WERI-Rb-1 (cell line): ENCODE measurements around the gene SNX8.
"Not testable (repeated sequence)": the region's sequence is repeated elsewhere in the genome, so short reads cannot be mapped to it uniquely, and the experiment has no call there.

Source experiments
- DNase-seq: peaks from one replicate; pipeline ENCODE4 v3.0.0-alpha.2; 2020
- H3K27ac ChIP-seq: fragments of 250-450 bp; sonication (Bioruptor Pico); 2 replicates; pipeline ENCODE4 v1.5.1; 2020; ENCODE audit warnings: mild to moderate bottlenecking, moderate library complexity
- H3K27me3 ChIP-seq: fragments of 250-450 bp; sonication (Bioruptor Pico); 2 replicates; pipeline ENCODE4 v1.5.1; 2021; ENCODE audit warnings: mild to moderate bottlenecking, low read depth, moderate library complexity; ENCODE audit not compliant: insufficient read depth, severe bottlenecking
- H3K36me3 ChIP-seq: fragments of 250-450 bp; sonication (Bioruptor Pico); 2 replicates; pipeline ENCODE4 v1.5.1; 2020; ENCODE audit warnings: mild to moderate bottlenecking, moderate library complexity
- H3K4me3 ChIP-seq: 2 replicates; pipeline ENCODE4 v1.5.1; 2011; ENCODE audit warnings: low read depth, mild to moderate bottlenecking, control low read depth, low read length
- H3K9me3 ChIP-seq: fragments of 250-450 bp; sonication (Bioruptor Pico); 2 replicates; pipeline ENCODE4 v1.5.1; 2021; ENCODE audit warnings: mild to moderate bottlenecking, moderate library complexity; ENCODE audit not compliant: severe bottlenecking
- TF ChIP-seq, protein P1 (sequence below): IDR thresholded peaks from 2 replicates; pipeline ENCODE4 v1.5.1; 2011; ENCODE audit warnings: low read depth, mild to moderate bottlenecking, control low read depth, inconsistent platforms, low read length

The SNX8 gene

DNA sequence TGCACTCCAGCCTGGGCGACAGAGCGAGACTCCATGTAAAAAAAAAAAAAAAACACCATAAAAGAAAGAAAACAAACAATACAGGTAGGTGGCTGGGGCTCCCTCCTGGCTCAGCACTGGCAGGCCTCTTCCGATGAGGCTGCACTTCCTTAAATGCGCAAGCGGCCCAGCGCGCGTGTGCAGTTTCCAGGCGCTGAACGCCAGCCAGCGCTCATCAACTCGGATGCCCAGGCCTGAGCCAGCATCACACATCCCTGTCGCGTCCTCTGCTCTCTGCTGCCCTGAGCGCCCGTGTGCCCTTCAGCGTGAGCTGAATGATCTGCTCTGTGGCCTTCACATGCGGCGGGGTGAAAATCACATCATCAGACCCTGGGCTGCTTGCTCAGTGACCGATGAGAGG is 40.4 kb downstream of the SNX8 start:
- H3K27me3 ChIP-seq = no peaks in the 10 kb centered on the region
- no peaks in the 10 kb centered on the region for H3K9me3 ChIP-seq
- no peak for DNase-seq
- no peak overlapping the region for H3K27ac ChIP-seq
- H3K36me3 ChIP-seq = peaks cover 12% of the 10 kb centered on the region
- TF ChIP-seq, protein P1, sequence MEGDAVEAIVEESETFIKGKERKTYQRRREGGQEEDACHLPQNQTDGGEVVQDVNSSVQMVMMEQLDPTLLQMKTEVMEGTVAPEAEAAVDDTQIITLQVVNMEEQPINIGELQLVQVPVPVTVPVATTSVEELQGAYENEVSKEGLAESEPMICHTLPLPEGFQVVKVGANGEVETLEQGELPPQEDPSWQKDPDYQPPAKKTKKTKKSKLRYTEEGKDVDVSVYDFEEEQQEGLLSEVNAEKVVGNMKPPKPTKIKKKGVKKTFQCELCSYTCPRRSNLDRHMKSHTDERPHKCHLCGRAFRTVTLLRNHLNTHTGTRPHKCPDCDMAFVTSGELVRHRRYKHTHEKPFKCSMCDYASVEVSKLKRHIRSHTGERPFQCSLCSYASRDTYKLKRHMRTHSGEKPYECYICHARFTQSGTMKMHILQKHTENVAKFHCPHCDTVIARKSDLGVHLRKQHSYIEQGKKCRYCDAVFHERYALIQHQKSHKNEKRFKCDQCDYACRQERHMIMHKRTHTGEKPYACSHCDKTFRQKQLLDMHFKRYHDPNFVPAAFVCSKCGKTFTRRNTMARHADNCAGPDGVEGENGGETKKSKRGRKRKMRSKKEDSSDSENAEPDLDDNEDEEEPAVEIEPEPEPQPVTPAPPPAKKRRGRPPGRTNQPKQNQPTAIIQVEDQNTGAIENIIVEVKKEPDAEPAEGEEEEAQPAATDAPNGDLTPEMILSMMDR = no peak
- H3K4me3 ChIP-seq = no peak overlapping the region

DNA sequence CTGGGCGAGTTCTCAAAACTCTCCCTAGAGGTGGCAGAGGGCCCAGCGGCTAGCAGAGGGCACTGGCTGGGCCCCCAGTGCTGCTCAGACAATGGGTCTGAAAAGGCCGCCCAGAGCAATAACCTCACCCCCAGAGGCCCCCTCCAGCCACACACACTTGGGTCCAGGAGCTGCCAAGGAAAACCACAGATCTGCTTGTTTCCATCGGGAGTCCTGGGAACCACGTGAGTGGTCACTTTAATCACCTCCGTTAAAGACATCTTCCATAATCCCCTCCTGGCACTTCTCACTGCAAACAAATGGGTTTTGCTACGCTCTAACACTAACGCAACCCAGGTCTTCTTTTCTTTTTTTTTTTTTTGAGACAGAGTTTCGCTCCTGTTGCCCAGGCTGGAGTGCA is 42.2 kb downstream of the SNX8 start:
- peaks cover 12% of the 10 kb centered on the region for H3K36me3 ChIP-seq
- peak; percentile 32 for DNase-seq
- no peaks in the 10 kb centered on the region for H3K9me3 ChIP-seq
- H3K4me3 ChIP-seq = peak overlapping the region; percentile 18
- H3K27ac ChIP-seq = peak overlapping the region; percentile 73
- no peaks in the 10 kb centered on the region for H3K27me3 ChIP-seq
- TF ChIP-seq, protein P1 = no peak

DNA sequence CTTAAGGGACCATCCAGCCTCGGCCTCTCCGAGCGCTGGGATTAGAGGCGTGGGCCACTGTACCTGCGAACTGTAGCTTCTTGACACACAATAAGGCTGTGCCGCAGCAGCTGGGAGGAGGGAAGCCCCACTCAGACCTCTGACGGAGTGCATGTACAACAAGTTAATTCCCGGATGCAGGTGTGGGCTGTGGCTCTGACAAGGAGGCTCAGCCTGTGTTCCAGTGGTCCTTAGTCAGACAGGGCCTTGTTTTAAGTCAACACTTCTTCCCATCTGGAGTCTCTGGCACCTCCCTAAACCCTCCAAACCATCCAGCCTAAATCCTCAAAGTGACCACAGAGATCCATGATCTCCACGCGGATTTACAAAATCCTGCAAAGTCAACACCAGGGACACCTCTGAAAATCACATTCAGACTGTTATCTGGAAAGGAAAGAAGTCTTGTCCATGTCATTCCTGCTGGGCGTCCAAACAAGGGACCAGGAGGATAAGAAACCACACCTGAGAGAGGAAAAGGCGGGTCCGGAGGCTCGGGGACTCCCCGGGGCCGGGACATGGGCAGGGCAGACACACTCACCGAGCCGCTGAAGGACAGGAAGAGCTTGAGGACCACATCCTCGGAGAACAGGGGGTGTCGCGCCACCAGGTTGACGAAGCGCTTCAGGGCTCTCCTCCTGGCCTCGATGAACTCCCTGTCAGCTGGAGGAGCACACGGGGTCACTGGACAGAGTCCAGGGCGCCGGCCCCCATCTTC is 42.8 kb downstream of the SNX8 start:
- DNase-seq = peak; percentile 67

DNA sequence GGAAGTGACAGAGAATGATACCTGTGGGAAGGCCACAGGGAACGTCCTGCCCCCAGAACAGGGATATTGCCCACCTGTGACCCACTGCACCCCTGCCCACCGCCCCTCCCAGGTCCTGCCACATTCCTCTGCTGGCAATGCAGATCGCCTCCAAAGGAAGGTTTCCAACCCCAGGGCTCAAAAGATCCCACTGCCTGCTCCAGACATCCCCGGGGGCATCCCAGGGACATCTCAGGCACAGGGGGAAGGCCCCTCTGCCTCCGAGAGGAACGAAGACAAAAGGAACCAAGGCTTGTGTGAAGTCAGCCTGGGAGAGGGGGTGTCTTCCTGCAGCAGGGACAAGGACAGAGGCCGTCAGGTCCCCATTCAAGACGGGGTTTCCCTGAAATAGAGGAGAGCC is 43.7 kb downstream of the SNX8 start:
- H3K27me3 ChIP-seq = no peaks in the 10 kb centered on the region
- H3K4me3 ChIP-seq = no peak overlapping the region
- H3K27ac ChIP-seq = peak overlapping the region; percentile 73
- no peaks in the 10 kb centered on the region for H3K9me3 ChIP-seq
- no peak for DNase-seq
- TF ChIP-seq, protein P1 = no peak
- peaks cover 12% of the 10 kb centered on the region for H3K36me3 ChIP-seq

More for the DNA sequence above, 42.8 kb downstream of the SNX8 start:
- H3K4me3 ChIP-seq = peak overlapping the region; percentile 18
- H3K9me3 ChIP-seq = no peaks in the 10 kb centered on the region
- peak overlapping the region; percentile 73 for H3K27ac ChIP-seq
- TF ChIP-seq, protein P1 = no peak
- no peaks in the 10 kb centered on the region for H3K27me3 ChIP-seq
- peaks cover 12% of the 10 kb centered on the region for H3K36me3 ChIP-seq

DNA sequence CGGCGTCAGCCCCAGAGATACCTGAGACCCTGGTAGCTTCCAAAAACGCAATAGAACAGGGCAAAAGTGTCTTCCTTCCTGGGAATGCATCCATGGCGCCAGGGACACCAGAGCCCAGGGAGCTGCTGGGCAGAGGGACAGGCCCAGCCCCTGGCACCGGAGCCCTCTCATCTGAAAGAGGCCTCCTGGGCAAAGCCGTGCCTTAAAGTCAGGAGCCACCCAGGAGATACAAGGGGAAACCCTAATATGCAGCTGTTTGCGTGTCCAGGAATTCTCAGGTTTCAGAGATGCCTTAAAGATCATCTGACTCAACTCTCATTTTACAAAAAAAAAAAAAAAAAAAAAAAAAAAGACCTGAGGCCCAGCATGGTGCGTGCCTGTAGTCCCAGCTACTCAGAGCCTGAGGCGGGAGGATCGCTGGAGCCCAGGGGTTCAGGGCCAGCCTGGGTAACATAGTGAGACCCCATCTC is 44.2 kb downstream of the SNX8 start:
- Histone ChIP-seq H3K4me3 (no peak overlapping the region), H3K36me3 (peaks cover 12% of the 10 kb centered on the region), H3K9me3 (no peaks in the 10 kb centered on the region), H3K27me3 (no peaks in the 10 kb centered on the region), H3K27ac (peak overlapping the region; percentile 73)
- TF ChIP-seq, protein P1 = no peak
- DNase-seq = no peak

DNA sequence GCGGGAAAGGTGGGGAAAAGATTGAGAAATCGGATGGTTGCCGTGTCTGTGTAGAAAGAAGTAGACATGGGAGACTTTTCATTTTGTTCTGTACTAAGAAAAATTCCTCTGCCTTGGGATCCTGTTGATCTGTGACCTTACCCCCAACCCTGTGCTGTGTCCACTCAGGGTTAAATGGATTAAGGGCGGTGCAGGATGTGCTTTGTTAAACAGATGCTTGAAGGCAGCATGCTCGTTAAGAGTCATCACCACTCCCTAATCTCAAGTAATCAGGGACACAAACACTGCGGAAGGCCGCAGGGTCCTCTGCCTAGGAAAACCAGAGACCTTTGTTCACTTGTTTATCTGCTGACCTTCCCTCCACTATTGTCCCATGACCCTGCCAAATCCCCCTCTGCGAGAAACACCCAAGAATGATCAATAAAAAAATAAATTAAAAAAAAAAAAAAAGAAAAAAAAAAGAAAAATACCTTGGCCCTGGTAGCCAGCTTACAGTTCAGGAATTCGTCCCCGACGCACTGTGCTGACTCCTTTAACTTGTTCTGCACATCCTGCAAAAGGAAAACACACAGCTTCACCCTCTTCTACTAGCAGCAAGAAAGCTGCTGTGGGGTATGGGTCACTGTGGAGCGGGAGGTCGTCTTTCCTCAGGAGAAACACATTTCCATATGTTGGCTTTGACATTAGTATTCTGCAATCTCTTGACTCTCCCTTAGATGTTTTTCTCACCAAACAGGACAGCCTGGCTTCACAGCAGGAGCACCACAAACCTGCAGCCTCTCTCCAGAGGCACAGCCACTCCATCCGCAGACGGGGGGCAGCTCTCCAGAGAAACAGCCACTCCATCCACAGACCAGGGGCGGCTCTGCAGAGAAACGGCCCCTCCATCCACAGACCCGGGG is 44.9 kb downstream of the SNX8 start:
- Histone ChIP-seq H3K36me3 (peaks cover 14% of the 10 kb centered on the region), H3K27ac (peak overlapping the region; percentile 73)
- DNase-seq, H3K9me3 ChIP-seq, H3K4me3 ChIP-seq, H3K27me3 ChIP-seq: not testable (repeated sequence)
